ENCODE measurements around the gene OGFOD3. TPM values are rescaled to one million over a fixed set of nuclear protein-coding genes. Genes with fewer than 3 reads are reported as not detected.
A peak's percentile ranks its signal among the peaks of the same experiment; 100 is the strongest.

Gene OGFOD3
- total and polyA plus RNA-seq, 2 experiments from 2014 or later, result 25.7 to 30.5 TPM

DNA sequence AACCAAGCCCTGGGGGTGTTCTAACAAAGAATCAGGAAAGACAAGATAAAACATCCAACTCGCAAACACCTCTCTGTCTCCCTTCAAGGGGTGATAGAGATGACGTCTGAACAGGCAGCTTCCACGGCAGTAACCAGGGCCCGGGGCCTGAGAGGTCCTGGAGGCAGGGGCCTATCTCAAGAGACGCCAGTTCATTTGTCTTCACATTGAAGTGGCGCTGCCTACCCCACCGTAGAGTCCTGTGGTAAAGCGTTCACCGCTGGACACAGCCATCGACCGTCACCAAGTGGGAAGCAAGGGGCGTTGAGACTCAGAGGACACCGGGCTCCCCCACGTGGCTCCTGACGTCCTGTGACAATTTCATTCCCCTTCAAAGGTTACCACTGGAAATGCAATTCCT lies 25.4 kb downstream of the OGFOD3 start:
- Histone ChIP-seq H3K27me3 (no peaks in the 10 kb centered on the region), H2AFZ (no peak overlapping the region), H3K27ac (no peak overlapping the region), H3K36me3 (replicated peaks; ENCODE audit: insufficient read depth, low read depth) (no peaks in the 10 kb centered on the region), H3K4me3 (no peak overlapping the region), H4K20me1 (ENCODE audit: insufficient read depth, poor library complexity, severe bottlenecking) (no peaks in the 10 kb centered on the region), H3K4me2 (no peak overlapping the region), H3K79me2 (no peaks in the 10 kb centered on the region), H3K9me2 (replicated peaks; ENCODE audit: insufficient read depth) (no peaks in the 10 kb centered on the region), H3K9me3 (ENCODE audit: low read depth) (no peaks in the 10 kb centered on the region), H3K4me1 (ENCODE audit: insufficient read depth) (no peaks in the 10 kb centered on the region)
- DNase-seq (ENCODE audit: low spot score), result no peak
- WGBS (ENCODE audit: low lambda C conversion rate, missing lambda C conversion rate), result 85% methylated on average over 15 of the region's 15 CpGs
- TF ChIP-seq, protein P1, sequence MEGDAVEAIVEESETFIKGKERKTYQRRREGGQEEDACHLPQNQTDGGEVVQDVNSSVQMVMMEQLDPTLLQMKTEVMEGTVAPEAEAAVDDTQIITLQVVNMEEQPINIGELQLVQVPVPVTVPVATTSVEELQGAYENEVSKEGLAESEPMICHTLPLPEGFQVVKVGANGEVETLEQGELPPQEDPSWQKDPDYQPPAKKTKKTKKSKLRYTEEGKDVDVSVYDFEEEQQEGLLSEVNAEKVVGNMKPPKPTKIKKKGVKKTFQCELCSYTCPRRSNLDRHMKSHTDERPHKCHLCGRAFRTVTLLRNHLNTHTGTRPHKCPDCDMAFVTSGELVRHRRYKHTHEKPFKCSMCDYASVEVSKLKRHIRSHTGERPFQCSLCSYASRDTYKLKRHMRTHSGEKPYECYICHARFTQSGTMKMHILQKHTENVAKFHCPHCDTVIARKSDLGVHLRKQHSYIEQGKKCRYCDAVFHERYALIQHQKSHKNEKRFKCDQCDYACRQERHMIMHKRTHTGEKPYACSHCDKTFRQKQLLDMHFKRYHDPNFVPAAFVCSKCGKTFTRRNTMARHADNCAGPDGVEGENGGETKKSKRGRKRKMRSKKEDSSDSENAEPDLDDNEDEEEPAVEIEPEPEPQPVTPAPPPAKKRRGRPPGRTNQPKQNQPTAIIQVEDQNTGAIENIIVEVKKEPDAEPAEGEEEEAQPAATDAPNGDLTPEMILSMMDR (IDR thresholded peaks at IDR 0.05; ENCODE audit: poor library complexity), result no peak
- TF ChIP-seq EZH2 (IDR thresholded peaks at IDR 0.05; ENCODE audit: borderline replicate concordance) (no peak), EZH2phosphoT487 (IDR thresholded peaks at IDR 0.05; ENCODE audit: low read depth, severe bottlenecking, unreplicated experiment) (no peak)

DNA sequence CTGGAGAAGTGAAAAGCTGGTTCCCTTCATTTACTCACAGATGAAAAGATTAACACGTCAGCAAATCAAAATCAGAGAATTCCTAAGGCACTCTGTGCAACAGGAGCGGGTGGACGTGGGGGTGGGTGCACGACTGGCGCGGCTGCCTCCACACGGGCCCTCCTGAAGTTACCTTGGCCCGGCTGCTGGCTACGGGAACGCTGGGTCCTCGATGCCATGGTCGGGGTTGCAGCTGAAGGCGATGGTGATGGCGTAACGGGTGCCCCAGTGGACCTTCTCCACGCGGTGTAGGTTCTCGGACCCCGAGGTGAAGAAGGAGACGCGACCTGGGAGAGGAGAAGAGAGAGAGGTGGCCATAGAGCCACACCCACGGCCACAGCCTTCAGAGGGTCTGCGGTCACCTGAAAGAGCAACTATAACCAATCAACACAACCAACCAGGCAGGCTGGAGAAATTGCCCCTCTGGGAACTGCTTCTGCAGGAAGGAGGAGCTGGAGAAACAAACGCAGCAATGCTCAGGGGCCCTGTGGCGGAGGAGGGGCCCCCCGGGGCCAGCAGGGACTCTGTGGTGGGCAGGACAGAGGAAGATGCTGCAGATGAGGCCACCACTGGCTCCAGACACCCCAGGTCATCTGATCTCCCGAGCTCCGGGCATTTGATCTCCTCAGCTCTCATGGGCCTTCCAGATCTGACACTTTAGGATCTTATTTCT lies 26.0 kb downstream of the OGFOD3 start:
- 89% methylated on average over 28 of the region's 28 CpGs for WGBS (ENCODE audit: low lambda C conversion rate, missing lambda C conversion rate)
- TF ChIP-seq, protein P1 (IDR thresholded peaks at IDR 0.05; ENCODE audit: poor library complexity), result no peak
- no peak for TF ChIP-seq EZH2 (IDR thresholded peaks at IDR 0.05; ENCODE audit: borderline replicate concordance)
- no peak for TF ChIP-seq EZH2phosphoT487 (IDR thresholded peaks at IDR 0.05; ENCODE audit: low read depth, severe bottlenecking, unreplicated experiment)
- DNase-seq (ENCODE audit: low spot score), result peak; percentile 2

DNA sequence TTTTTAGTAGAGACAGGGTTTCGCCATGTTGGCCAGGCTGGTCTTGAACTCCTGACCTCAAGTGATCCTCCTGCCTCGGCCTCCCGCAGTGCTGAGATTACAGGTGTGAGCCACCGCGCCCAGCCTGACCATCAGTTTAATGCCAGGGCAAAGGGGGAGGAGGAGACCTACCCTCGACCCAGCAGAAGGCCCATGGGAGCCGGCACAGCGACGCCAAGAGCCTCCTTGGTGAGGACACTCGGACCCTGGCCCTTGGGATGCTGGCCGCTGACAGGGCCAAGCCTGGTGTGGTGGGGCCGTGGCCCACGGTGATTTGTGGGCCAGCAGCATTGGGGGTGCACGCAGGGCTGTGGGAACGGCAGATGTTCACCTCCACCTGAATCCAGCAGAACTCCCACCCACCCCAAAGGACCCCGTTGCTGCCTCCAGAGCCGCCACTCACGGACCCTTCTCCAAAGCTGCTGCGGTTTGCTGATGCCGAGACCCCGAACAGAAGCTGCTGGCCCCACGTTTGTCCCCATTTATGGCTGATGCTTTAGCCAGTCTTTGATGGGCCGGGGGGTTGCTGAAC lies 26.8 kb downstream of the OGFOD3 start:
- H2AFZ ChIP-seq, result no peak overlapping the region
- no peak for DNase-seq (ENCODE audit: low spot score)

More for the DNA sequence above, 26.0 kb downstream of the OGFOD3 start:
- no peak overlapping the region for H3K4me2 ChIP-seq
- H2AFZ ChIP-seq, result no peak overlapping the region
- H3K9me3 ChIP-seq (ENCODE audit: low read depth), result no peaks in the 10 kb centered on the region
- no peaks in the 10 kb centered on the region for H3K79me2 ChIP-seq
- no peaks in the 10 kb centered on the region for H3K27me3 ChIP-seq
- no peak overlapping the region for H3K4me3 ChIP-seq
- H3K9me2 ChIP-seq (replicated peaks; ENCODE audit: insufficient read depth), result no peaks in the 10 kb centered on the region
- no peak overlapping the region for H3K27ac ChIP-seq
- no peaks in the 10 kb centered on the region for H3K4me1 ChIP-seq (ENCODE audit: insufficient read depth)
- no peaks in the 10 kb centered on the region for H3K36me3 ChIP-seq (replicated peaks; ENCODE audit: insufficient read depth, low read depth)
- H4K20me1 ChIP-seq (ENCODE audit: insufficient read depth, poor library complexity, severe bottlenecking), result no peaks in the 10 kb centered on the region

More for the DNA sequence above, 26.8 kb downstream of the OGFOD3 start:
- H3K4me3 ChIP-seq, result no peak overlapping the region
- H3K79me2 ChIP-seq, result no peaks in the 10 kb centered on the region
- H3K4me2 ChIP-seq, result no peak overlapping the region
- no peak overlapping the region for H3K27ac ChIP-seq
- peaks cover 7% of the 10 kb centered on the region for H3K4me1 ChIP-seq (ENCODE audit: insufficient read depth)
- 93% methylated on average over 18 of the region's 23 CpGs for WGBS (ENCODE audit: low lambda C conversion rate, missing lambda C conversion rate)
- H3K36me3 ChIP-seq (replicated peaks; ENCODE audit: insufficient read depth, low read depth), result no peaks in the 10 kb centered on the region
- H4K20me1 ChIP-seq (ENCODE audit: insufficient read depth, poor library complexity, severe bottlenecking), result no peaks in the 10 kb centered on the region
- no peaks in the 10 kb centered on the region for H3K9me3 ChIP-seq (ENCODE audit: low read depth)
- no peaks in the 10 kb centered on the region for H3K9me2 ChIP-seq (replicated peaks; ENCODE audit: insufficient read depth)
- TF ChIP-seq EZH2phosphoT487 (IDR thresholded peaks at IDR 0.05; ENCODE audit: low read depth, severe bottlenecking, unreplicated experiment) (no peak), EZH2 (IDR thresholded peaks at IDR 0.05; ENCODE audit: borderline replicate concordance) (no peak)
- TF ChIP-seq, protein P1 (IDR thresholded peaks at IDR 0.05; ENCODE audit: poor library complexity), result no peak
- no peaks in the 10 kb centered on the region for H3K27me3 ChIP-seq

All from hepatocyte (in vitro differentiated cells).